Measurements from ENCODE around the gene UROD. TPM values are rescaled to one million over a fixed set of nuclear protein-coding genes. Genes with fewer than 3 reads are reported as not detected.

Gene UROD
- total RNA-seq, 1 experiment from 2014 or later: 92.2 TPM

- Mint-ChIP-seq H3K27me3 (ENCODE audit: low read depth) (no peaks in the 10 kb centered on the region), H3K4me1 (peaks cover 21 to 24% of the 10 kb centered on the region in 2 experiments), H3K4me3 (no peak overlapping the region)
These were observed 4.1 kb downstream of the UROD start for GRCh38 chr1:45016090-45016697.

More at GRCh38 chr1:45016090-45016697, 4.1 kb downstream of the UROD start:
- WGBS (ENCODE audit: extremely low coverage, insufficient read length, low lambda C conversion rate): no CpG with 5 or more reads among the region's 2 CpGs
- no peak overlapping the region for H3K27ac ChIP-seq (ENCODE audit: insufficient read length, low read depth, low read length)
- Mint-ChIP-seq H3K9me3 (no peaks in the 10 kb centered on the region), H3K27ac (no peak overlapping the region), H3K36me3 (ENCODE audit: insufficient read depth in 1 of 3, low read depth in 3 of 3) (peaks cover 4 to 20% (median 16%) of the 10 kb centered on the region in 3 experiments)
- no peak overlapping the region for H3K14ac ChIP-seq (ENCODE audit: insufficient read depth, low read length)
- H2BK15ac ChIP-seq (ENCODE audit: low read depth, low read length): no peak overlapping the region
- no peak overlapping the region for H2BK12ac ChIP-seq (ENCODE audit: insufficient read length, low read depth, low read length)
- TF ChIP-seq CTCF (conservative IDR thresholded peaks at IDR 0.05): no peak
- H4K20me1 ChIP-seq (ENCODE audit: control insufficient read depth, insufficient read depth, insufficient read length): no peaks in the 10 kb centered on the region
- H3K9ac ChIP-seq (ENCODE audit: extremely low read depth, insufficient read length, low read length): no peak overlapping the region
- H3K4ac ChIP-seq (ENCODE audit: low read depth, low read length): no peak overlapping the region
- no peak overlapping the region for H2AK5ac ChIP-seq (ENCODE audit: insufficient read length, low read length)
- no peaks in the 10 kb centered on the region for H3K79me1 ChIP-seq (ENCODE audit: insufficient read depth, low read depth, low read length, poor library complexity, severe bottlenecking)
- H3K79me2 ChIP-seq (ENCODE audit: insufficient read depth, low read length): no peaks in the 10 kb centered on the region
- no peak overlapping the region for H2BK20ac ChIP-seq (ENCODE audit: low read depth, low read length, poor library complexity, severe bottlenecking)
- no peak overlapping the region for H3T11ph ChIP-seq (ENCODE audit: low read length)
- no peak overlapping the region for H2BK5ac ChIP-seq (ENCODE audit: insufficient read length, low read length)
- no peak overlapping the region for H2BK120ac ChIP-seq (ENCODE audit: low read depth, low read length, poor library complexity, severe bottlenecking)
- H3K56ac ChIP-seq (ENCODE audit: insufficient read length, low read depth, low read length): no peak overlapping the region
- H3K4me2 ChIP-seq (ENCODE audit: insufficient read depth, insufficient read length, low read length): no peak overlapping the region
- no peaks in the 10 kb centered on the region for H3K9me3 ChIP-seq (ENCODE audit: control insufficient read depth, low read depth, low read length)
- peaks cover 10% of the 10 kb centered on the region for H3K23me2 ChIP-seq (ENCODE audit: insufficient read length, low read depth, low read length, poor library complexity, severe bottlenecking)
- no peak overlapping the region for H4K5ac ChIP-seq (ENCODE audit: insufficient read length, low read depth, low read length)
- H3K18ac ChIP-seq (ENCODE audit: insufficient read length, low read depth, low read length): no peak overlapping the region
- no peak for DNase-seq
- H4K8ac ChIP-seq (replicated peaks; ENCODE audit: insufficient read length, low read depth, low read length): no peak overlapping the region
- no peak overlapping the region for H3K23ac ChIP-seq (ENCODE audit: insufficient read length, low read depth, low read length)
- no peaks in the 10 kb centered on the region for H3K27me3 ChIP-seq (ENCODE audit: insufficient read depth, low read length)
- H2AFZ ChIP-seq (ENCODE audit: low read length): no peak overlapping the region
- peaks cover 7% of the 10 kb centered on the region for H3K4me1 ChIP-seq (ENCODE audit: insufficient read depth, low read length)
- no peak overlapping the region for H4K91ac ChIP-seq (ENCODE audit: insufficient read length, low read depth, low read length)

All from H9 (cell line).